Measurements from ENCODE around the gene TNFRSF13B.

DNA sequence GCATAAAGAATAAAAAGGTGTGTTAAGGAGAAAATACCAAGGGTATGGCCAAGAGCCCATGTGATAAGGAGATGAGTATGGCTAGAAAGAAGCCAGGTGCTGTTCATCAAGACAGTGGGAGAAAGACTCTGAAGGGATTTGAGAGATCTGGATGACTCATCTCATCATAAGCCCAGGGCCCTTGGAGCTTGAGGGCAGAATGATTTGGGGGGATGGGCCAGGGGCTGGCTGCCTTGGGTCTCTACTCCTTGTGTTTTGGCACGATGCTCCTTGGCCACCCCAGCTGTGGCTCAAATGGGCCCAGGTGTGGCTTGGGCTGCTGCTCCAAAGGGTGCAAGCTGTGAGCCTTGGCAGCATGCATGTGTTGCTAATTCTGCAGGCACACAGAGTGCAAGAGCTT lies 14.5 kb upstream of the TNFRSF13B start:
- TF ChIP-seq, protein P1, sequence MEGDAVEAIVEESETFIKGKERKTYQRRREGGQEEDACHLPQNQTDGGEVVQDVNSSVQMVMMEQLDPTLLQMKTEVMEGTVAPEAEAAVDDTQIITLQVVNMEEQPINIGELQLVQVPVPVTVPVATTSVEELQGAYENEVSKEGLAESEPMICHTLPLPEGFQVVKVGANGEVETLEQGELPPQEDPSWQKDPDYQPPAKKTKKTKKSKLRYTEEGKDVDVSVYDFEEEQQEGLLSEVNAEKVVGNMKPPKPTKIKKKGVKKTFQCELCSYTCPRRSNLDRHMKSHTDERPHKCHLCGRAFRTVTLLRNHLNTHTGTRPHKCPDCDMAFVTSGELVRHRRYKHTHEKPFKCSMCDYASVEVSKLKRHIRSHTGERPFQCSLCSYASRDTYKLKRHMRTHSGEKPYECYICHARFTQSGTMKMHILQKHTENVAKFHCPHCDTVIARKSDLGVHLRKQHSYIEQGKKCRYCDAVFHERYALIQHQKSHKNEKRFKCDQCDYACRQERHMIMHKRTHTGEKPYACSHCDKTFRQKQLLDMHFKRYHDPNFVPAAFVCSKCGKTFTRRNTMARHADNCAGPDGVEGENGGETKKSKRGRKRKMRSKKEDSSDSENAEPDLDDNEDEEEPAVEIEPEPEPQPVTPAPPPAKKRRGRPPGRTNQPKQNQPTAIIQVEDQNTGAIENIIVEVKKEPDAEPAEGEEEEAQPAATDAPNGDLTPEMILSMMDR (IDR thresholded peaks at IDR 0.05), result no peak
- TF ChIP-seq POLR2A (IDR thresholded peaks at IDR 0.05), result no peak
